AG09319 (cell line): ENCODE data around the gene DYNLT2B.

Experiments
- DNase-seq: peaks from one replicate; pipeline ENCODE4 v3.0.0-alpha.2; 2010; ENCODE audit warnings: low read depth; ENCODE audit errors: extremely low read depth
- TF ChIP-seq, protein P1 (sequence below): IDR thresholded peaks from 2 replicates; pipeline ENCODE4 v1.5.1; 2011; ENCODE audit warnings: low read depth, mild to moderate bottlenecking, inconsistent platforms, low read length, moderate library complexity

The DYNLT2B gene

GRCh38 chr3:196339493-196340254 lies 21.6 kb upstream of the DYNLT2B start:
- no peak for DNase-seq
- TF ChIP-seq, protein P1, sequence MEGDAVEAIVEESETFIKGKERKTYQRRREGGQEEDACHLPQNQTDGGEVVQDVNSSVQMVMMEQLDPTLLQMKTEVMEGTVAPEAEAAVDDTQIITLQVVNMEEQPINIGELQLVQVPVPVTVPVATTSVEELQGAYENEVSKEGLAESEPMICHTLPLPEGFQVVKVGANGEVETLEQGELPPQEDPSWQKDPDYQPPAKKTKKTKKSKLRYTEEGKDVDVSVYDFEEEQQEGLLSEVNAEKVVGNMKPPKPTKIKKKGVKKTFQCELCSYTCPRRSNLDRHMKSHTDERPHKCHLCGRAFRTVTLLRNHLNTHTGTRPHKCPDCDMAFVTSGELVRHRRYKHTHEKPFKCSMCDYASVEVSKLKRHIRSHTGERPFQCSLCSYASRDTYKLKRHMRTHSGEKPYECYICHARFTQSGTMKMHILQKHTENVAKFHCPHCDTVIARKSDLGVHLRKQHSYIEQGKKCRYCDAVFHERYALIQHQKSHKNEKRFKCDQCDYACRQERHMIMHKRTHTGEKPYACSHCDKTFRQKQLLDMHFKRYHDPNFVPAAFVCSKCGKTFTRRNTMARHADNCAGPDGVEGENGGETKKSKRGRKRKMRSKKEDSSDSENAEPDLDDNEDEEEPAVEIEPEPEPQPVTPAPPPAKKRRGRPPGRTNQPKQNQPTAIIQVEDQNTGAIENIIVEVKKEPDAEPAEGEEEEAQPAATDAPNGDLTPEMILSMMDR: no peak

- no peak for DNase-seq
- TF ChIP-seq, protein P1: no peak
These were observed 21.0 kb upstream of the DYNLT2B start for GRCh38 chr3:196339044-196339443.

DNA sequence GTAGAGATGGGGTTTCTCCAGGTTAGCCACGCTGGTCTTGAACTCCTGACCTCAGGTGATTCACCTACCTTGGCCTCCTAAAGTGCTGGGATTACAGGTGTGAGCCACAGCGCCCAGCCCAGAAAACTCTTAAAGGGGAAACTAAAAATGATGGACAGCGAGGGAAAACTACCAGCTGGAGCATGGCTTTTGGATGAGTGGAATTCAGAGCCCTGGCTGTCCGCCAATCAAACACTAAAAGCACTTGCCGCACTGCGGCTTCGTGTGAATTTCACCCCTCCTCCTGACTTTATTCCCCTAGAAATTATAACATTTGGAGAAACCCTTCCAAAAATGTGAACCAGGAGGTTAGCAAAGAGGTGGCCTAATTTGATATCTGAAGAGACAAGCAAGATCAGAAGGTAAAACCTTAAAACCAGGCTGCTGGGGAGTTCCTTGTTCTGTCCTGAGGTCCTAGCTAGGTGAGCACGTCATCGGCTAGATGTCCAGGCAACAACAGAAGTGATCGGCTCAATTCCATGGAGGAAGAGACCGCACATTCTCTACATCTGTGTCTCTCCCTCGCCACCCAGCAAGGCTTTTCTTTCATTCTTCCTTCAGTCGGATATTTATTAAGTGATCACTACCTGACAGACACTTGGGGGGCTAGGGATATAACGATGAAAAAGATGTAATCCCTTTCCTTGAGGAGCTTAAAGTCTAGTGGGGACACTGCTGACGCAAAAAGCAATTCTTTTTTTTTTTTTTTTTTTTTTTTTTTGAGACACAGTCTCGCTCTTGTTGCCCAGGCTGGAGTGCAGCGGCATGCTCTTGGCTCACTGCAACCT lies 18.5 kb upstream of the DYNLT2B start:
- no peak for DNase-seq
- TF ChIP-seq, protein P1: no peak

DNA sequence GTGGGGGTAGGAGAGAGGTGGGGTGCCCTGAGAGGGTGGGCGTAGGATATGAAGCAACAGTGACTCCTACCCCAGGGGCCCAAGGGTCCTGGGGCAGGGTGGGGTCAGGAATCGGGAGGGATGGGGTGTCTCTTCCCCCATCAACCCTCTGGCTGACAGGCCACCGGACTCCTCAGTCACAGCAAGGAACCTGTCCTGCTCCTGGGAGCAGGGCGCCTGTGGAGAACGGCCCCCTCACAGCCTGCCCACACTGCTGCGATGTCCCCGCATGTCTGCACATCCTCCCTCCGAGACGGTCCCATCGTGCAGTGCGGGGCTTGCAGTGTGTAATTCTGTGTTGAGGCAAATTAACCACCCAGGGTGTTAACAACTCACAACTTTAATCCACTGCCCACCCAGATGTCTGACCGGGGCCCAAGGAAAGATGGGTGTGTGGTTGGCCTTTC lies 17.5 kb upstream of the DYNLT2B start:
- TF ChIP-seq, protein P1: no peak
- DNase-seq: no peak

- no peak for DNase-seq
- TF ChIP-seq, protein P1: no peak
These were observed 16.9 kb upstream of the DYNLT2B start for GRCh38 chr3:196334982-196335381.

DNA sequence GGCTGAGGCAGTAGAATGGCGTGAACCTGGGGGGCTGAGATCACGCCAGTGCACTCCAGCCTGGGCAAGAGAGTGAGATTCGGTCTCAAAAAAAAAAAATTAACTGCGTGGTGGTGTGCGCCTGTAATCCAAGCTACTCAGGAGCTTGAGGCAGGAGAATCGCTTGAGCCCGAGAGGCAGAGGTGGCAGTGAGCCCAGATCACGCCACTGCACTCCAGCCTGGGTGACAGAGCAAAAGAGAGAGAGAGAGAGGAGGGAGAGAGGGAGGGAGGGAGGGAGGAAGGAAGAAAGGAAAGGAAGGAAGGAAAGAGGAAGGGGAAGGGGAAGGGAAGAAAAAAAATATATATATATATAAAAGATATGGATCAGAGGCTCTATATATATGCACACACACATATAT lies 14.1 kb upstream of the DYNLT2B start:
- TF ChIP-seq, protein P1: no peak
- no peak for DNase-seq

GRCh38 chr3:196327405-196327804 lies 9.4 kb upstream of the DYNLT2B start:
- TF ChIP-seq, protein P1: no peak
- DNase-seq: no peak
